Kidney capillary endothelial cell (primary cell): ENCODE results near the gene AMHR2.

Experiments
- DNase-seq: peaks from one replicate; pipeline ENCODE4 v3.0.0-alpha.2; 2018; ENCODE audit warnings: low spot score

Gene AMHR2

DNA sequence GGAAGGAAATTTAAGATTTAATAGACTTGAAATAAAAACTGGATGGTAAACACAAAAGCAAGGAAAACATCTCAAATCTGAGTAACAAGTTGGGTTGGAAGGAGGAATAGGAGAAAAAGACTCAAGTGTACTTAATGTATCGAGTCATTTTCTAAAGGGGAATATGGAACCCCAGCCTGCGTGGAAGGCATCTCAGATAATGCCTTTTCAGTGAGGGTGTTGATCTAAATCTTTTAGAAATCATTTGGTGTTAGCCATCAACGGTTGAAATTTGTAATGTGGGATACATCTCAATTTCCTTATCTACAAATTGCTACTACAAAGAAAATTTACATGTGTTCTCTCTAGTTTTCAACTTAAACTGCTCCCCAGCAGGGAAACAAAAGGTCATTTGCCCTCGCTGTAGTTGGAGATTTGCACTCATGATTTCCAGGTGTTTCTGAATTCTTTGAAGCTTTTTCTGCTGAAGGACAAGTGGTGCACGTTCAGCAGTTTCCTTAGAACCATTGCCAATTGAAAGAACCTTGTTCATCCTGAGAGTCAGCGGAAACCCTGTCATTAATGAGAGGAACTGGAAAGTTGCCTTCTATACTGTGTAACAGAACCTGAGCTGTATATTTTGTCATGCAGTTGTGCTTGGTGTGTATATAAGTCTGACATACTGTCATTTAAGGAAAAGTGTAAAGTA is 30.4 kb downstream of the AMHR2 start:
- no peak for DNase-seq

DNA sequence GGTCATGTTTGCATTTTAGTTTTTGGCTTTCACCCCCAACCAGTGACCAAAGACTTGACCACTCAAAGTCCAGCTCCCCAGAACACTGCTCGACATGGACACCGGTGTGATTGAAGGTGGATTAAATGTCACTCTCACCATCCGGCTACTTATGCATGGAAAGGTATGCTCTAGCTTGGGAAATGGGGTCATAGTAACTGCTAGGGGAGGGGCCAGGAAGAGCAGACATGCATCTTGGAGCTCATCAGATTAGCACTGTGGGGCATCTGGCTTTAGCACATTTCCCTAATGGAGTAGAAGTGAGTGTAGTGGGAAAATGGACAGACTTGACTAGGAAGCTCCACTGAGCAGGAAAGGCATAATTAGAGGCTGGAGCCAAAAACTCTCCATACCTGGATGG is 31.1 kb downstream of the AMHR2 start:
- no peak for DNase-seq

DNA sequence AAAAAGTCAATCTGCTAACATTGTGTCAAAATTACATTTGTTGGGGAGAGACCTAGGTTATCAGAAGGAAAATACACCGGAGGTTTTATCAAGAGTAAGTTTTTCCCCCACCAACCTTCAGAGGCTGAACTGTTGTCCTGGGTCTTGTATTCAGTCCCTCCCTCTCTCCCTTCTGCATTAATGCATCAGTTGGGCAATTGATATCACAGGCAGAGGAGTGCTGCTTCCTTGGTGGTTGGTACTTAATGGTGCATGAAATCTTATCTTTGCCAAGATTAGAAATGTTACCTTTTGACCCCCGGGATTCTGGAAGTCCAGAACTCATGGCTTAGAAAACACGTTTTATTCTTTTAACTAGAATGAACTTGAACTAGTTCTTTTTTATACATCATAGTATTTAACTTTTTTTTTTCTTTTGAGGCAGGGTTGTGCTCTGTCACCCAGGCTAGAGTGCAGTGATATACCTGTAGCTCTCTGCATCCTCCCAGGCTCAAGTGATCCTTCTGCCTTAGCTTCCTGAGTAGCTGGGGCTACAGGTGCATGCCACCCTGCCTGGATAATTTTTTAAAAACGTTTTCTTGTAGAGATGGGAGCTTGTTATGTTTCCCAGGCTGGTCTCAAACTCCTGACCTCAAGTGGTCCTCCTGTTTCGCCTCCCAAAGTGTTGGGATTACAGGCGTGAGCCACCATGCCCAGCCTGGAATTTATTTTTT is 33.2 kb downstream of the AMHR2 start:
- no peak for DNase-seq

DNA sequence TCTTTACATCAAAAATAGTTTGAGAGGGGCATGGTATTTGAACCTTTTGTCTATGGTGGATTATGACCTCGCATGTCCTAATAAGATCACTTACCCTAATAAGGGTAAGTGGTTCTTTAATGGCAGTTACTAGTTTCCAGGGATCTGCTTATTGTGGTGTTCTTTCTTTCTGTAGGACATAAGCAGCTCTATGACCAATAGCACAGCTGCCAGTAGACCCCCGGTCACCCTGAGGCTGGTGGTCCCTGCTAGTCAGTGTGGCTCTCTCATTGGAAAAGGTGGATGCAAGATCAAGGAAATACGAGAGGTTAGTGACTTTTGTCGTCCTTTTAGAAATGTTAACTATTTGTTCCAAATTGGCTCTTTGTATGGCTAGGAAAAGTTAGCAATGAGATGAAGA is 35.4 kb downstream of the AMHR2 start:
- no peak for DNase-seq

DNA sequence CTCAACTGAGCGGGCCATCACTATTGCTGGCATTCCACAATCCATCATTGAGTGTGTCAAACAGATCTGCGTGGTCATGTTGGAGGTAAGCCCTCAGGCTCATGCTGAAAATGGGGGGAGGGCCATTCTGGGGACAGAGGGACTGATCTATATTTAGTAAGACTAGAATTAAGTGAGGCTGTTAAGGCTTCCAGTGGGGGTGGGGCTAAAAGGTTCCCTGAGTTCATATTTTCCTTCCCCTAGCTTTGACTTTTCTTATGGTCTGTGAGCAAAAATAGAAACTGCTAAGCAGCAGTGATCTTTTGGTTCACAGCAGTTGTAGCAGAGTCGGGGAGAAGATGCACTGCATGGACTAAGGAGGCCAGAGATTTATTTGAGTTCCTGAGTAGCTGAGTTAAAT is 37.4 kb downstream of the AMHR2 start:
- DNase-seq: no peak

DNA sequence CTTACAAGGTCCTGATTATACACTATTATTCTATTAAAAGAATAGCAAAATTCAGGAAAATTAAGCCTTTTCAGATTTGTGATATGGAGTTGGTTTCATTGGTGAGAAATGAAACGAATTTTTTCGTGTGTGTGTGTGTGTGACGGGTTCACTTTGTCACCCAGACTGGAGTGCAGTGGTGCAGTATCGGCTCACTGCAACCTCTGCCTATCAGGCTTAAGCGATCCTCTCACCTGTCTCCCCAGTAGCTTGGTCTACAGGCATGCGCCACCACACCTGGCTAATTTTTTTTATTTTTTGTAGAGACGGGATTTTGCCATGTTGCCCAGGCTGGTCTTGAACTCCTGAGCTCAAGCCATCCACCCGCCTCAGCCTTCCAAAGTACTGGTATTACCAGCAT is 37.9 kb downstream of the AMHR2 start:
- DNase-seq: no peak

DNA sequence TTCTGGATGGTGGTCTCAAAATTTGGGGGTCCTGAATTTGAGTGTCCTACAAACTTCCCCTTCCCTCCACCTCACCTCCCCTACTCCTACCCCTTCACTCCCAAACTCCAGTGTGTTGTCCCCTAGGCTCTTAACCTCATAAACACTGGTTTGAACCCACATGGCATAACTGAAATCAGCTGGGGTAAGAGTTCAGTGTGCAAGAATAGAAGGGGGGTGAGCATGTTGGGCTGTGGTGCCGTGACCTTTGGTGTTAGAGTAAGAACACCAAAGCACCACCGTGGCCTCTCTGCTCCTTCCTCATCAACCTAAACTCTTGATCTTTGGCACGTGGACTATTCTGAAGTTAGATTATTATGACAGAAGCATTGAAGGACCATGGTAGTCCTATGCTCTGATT is 39.3 kb downstream of the AMHR2 start:
- no peak for DNase-seq

DNA sequence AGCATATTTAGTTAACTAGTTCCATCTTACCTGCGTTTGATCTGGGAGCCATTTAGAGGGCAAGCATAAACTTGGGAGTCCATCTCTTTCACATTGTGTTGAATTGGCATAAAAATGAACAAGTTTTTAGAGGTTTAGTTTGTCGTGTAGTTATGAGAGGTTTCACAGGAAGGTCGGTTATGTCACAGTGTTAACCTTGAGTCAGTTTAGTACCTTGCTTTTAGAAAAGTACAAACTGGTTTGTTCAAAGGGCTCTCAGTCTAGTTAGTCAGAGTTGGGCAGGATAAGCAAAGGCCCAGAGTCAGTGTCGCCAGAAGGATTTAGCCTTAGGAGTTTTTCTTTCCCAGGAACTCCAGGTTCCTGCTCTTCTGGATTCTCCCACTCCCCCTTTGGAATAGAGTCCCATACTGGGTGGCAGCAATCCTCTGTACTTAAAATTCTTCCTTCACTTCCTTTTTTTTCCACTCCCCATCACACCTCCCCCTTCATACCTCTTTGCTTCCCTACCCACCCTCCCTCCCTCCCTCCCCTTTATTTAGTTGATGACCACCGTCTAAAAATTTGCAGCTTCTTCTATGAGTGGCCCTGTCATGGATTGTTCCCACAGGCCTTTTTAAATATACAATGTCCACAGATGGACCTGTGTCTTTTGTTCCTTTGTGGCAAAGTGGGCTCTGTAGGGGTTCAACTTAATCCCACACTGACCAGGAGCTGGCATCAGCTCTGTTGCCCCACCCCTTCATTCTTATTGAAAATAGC is 40.3 kb downstream of the AMHR2 start:
- DNase-seq: no peak

DNA sequence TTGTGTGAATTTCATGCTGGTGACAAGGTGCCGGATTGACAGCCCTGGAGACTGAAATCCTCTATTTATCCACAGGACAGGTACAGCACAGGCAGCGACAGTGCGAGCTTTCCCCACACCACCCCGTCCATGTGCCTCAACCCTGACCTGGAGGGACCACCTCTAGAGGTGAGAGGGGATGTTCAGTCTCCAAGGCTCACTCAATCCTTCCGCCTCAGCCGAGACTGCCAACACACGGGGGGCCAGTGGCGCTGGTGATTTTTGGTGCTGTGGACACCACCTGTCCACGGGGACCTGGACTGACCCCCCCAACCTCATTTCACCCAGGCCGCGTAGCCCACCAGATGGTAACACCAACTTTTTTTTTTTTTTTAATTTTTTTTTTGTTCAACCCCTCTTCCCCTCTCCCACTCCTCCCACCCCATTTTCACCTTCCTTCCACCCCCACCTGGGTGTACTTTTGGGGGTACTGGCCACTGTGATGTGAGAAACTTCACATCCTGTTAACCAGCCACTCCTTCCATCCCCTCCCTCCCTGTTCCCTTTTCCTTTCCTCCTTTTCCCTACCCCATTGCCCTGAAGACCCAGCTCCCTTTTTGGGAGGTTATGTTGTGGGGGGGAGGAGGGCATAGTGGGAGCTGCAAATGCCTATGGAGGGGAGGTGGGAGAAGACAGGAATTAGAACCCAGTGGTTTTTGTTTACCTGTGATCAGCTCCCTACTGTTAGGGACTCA is 41.2 kb downstream of the AMHR2 start:
- DNase-seq: no peak

DNA sequence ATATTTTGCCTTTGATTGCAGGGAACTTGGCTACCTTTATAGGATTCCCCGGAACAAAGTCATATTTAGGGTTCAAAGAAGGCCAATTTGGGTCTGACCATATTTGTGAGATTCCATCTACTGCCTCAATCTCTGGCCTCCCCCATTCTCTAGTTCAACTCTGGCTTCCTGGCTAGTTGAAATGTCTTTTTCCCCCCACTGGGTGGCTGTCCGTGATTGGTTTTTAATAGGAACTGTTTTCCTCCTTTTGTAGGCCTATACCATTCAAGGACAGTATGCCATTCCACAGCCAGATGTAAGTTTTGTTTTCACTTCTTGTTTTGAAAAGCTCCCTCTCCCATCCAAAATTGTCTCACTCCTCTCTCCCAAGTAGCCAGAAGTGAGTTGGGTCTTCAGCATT is 42.0 kb downstream of the AMHR2 start:
- DNase-seq: no peak

DNA sequence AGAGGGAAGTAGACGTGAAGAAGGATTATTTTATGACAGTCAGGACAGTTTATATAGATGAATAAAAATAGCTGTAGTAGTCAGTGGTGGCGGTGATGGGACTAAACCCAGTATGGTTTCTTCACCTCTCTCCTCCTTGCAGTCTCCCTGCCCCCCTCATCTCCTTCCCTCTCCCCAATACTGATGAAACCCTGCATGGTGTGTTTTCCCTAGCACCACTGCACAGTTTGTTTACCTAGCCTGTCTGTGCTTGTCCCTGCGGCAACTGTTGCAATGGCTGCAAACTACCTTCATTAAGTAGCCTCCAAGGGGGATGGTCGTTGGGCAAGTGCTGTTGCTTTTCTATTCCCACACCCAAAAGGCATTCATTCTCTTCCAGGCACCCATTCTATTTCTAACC is 43.0 kb downstream of the AMHR2 start:
- DNase-seq: no peak

DNA sequence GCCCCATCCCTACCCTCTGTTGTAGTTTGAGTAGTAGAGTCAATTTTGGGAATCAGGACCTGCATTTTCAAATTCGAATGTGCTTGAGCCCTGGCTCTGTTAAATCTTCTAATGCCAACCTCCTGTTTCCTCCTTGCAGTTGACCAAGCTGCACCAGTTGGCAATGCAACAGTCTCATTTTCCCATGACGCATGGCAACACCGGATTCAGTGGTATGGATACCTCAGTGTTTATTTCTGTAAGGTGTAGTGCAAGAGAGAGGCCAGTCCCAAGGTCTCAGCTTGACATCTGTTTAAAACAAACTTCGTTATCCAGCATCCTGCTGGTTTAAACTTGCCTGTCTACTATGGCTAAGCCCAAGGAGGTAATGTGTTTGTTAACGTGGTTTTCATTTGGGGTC is 43.4 kb downstream of the AMHR2 start:
- DNase-seq: no peak

DNA sequence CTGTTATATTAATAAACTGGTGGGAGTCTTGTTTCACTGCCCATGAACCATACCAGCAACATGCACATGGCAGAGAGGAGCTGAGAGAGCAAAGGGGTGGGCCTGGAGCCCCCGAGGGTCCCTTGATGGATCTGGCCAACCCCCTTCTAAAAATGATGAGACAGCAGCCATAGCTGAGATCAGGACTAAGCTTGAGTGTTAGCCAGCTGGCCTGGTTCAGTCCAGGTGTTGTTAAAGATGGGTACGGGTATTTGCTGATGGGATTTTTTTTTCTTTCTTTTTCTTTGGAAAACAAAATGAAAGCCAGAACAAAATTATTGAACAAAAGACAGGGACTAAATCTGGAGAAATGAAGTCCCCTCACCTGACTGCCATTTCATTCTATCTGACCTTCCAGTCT is 44.2 kb downstream of the AMHR2 start:
- no peak for DNase-seq

DNA sequence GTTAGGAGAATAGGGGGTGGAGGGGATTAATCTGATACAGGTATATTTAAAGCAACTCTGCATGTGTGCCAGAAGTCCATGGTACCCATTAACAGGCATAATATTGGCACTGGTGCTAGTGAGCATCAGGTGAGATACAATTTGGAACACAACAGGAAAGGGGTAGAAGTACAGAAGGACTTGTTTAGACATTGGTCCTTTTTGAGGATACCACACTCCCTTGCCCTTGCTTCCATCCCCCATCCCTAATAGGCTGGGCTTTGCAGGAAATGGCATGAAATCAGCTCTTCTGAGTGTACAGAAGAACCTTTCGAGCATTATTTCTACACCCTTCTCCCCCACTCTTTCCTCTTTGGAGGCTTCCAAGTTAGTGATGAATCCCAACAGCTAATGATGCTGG is 44.6 kb downstream of the AMHR2 start:
- no peak for DNase-seq

DNA sequence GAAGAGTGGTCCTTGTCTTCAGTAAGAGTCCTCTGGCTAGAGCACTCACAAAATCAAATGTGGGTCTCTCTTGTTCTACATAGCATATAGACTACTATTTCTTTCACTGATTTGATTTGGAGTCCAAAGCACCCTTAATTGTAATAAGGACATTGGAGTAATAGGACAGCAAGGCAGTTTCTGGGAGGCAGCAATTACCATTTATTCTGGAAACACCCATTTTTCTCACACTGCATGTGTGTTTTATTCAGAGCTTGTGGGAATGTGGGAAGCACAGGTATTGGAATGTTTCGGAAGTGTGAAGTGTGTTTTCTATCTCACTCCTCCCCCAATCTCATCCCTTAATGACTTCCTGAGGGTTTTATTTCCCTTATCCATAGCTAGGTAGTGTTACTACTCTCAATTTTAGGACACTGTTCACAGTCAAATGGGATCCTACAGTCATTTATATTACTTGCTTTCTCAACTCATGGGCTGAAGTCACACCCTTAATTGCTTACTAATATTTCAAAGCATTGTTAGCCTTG is 48.5 kb downstream of the AMHR2 start:
- no peak for DNase-seq

DNA sequence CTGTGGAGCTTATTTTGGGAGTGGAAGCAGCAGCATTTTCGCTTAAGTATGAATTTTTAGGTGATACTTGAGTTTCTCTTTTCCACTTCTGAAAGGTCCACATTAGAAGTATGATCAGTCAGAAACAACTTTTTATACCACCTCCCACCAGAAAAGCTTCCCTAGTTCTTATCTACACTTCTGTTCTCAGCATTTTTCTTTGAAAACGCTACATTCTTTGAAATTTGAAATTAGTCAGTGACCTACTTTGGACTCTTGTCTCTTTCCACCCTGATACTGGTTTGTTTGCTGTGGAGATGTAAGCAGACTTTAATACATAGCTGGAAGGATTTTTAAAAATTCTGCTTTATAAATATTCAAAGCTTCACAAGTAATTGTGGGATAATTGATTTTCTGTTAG is 50.4 kb downstream of the AMHR2 start:
- DNase-seq: no peak

DNA sequence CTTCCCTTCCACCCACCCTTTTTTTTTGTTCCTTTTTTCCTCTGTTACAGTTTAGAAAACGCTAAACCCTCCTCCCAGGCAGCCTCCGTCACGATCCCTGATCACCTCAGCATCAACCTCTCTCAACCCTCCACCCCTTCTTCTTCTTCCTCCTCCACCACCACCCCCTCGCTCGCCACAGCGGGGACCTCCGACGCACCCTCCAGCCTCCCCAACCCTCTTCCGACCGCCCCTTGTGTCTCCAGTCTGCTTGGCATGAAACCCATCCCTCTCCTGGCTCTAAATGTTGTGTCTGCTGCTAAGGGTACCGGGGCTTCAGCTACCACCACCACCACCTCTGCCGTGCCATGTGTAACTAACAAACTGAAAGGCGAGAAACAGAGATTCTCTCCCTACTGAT is 51.2 kb downstream of the AMHR2 start:
- DNase-seq: no peak

DNA sequence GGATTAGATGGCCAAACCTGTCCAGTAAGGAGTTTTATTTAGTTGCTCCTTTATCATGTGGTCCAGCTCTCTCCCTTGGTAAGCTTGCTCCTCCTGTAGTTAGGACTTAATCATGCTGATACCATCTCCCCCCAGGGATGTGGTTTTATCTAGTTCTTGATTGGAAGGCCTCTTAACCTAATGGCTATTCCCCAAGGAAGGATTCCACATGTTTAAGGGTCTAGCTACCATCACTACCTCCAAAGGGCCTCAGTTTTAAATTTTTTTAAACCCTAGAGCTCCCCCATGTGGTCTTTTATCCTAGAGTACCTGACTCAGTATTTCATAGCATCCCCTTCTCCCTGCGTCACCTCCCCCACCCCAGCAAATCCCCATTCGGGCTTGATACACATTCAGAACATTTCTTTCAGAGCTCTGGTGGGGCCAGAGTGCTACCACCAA is 53.1 kb downstream of the AMHR2 start:
- DNase-seq: no peak

DNA sequence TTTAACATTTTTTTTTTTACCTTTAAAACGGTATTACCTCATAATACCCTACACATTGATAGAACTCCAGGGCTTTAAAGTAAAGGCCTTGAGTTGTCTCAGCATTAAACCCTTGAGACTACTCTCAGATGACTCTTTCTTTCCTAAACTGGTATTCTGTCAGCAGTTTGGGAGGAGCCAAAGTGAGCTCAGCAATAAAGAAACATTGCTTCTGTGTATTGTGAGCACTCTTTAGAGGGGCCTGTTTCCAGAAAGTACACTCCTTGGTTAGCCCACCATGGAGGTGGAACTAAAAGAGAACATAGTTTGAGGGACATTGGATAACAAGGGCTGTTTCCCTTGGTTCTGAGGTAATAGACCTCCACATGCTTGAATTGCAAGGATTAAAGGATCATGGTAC is 55.2 kb downstream of the AMHR2 start:
- DNase-seq: no peak

DNA sequence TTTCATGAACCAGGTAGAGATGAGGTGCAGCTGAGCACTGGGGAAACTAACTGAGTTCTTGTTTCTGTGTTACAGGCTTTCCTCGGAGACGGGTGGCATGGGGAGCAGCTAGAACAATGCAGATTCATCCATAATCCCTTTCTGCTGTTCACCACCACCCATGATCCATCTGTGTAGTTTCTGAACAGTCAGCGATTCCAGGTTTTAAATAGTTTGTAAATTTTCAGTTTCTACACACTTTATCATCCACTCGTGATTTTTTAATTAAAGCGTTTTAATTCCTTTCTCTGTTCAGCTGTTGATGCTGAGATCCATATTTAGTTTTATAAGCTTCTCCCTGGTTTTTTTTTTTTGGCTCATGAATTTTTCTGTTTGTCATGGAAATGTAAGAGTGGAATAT is 55.7 kb downstream of the AMHR2 start:
- no peak for DNase-seq

DNA sequence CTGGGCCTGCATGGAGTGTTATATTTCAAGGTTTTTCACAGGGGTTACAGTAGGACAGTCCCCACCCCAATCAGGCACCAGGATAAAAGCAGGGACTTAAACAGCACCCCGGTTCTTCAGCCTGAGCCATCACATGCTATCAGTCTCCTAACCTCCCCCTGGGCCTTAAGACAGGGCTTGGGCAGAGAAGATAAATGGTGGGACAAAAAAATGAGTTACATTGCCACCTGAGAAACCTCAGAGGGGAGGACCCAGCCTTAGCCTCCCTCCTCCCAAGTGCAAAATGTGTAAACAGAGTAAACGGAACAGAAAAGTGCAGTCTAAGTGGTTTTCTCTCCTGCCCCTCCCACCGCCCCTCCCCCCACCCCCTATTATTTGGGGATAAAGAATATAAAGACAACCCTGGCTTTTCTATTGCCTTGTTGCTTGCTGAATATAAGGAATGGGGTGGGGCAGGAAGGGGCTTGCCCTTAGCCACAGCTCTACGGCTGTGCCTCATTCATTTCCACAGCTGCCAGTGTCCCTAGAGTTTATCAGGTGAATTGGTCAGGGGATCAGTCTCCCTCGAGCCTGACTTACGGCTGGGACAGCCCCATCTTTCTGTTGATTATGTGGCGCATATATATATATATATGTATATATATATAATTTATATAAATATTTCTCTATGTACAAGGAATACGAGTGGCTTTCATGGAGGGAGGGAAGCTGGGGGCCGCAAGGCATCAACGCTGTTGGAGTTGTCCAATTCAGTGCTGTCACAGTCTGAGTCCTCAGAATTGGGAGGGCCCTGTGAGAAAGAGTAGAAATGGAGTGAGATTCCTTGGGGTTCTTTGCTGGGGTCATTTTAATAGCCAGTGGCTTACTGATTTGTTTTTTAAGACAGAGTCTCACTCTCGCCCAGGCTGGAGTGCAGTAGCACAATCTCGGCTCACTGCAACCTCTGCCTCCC is 57.1 kb downstream of the AMHR2 start:
- no peak for DNase-seq
